WTC11 (cell line): ENCODE data around the gene FGFR3. TPM values are rescaled to one million over a fixed set of nuclear protein-coding genes. Genes with fewer than 3 reads are reported as not detected.

ENCODE experiments used
- ATAC-seq: fragments of 200-7000 bp; cut with Tn5 transposase; 2 replicates; pipeline ENCODE4 v1.10.0; 2021; ENCODE audit warnings: mild to moderate bottlenecking, moderate library complexity
- CTCF ChIA-PET: fragments of 300-600 bp; sonication (Branson Sonifier 250); formaldehyde crosslinking; loops from one replicate; lab custom pipeline; 2021; ENCODE audit warnings: antibody characterized with exemption; lab: Charles Lee
- POLR2A ChIA-PET: fragments of 350-600 bp; sonication (Branson Sonifier 250); formaldehyde crosslinking; loops from one replicate; lab custom pipeline; 2021; ENCODE audit warnings: antibody characterized with exemption; lab: Charles Lee
- DNase-seq: peaks from one replicate; pipeline ENCODE4 v3.0.0; 2021; ENCODE audit warnings: low spot score
- H3K27ac Mint-ChIP-seq: 2 replicates; pipeline ENCODE4 v1.8.0; 2021; ENCODE audit warnings: mixed read lengths
- H3K27me3 Mint-ChIP-seq: 2 replicates; pipeline ENCODE4 v1.8.0; 2021; ENCODE audit warnings: low read depth, mild to moderate bottlenecking, moderate library complexity, mixed read lengths
- H3K36me3 Mint-ChIP-seq: 2 replicates; pipeline ENCODE4 v1.8.0; 2021; ENCODE audit warnings: mixed read lengths
- H3K4me1 Mint-ChIP-seq: 2 replicates; pipeline ENCODE4 v1.8.0; 2022; ENCODE audit warnings: mixed read lengths
- H3K4me3 Mint-ChIP-seq: 2 replicates; pipeline ENCODE4 v1.8.0; 2021; ENCODE audit warnings: mild to moderate bottlenecking, moderate library complexity, mixed read lengths
- H3K9me3 Mint-ChIP-seq: 2 replicates; pipeline ENCODE4 v1.8.0; 2021; ENCODE audit warnings: mixed read lengths
- CBFB ChIP-seq: sonication (generic); formaldehyde crosslinking; IDR thresholded peaks from 2 replicates; pipeline ENCODE4 v1.8.1; 2022; ENCODE audit warnings: mild to moderate bottlenecking, low read depth, missing genetic modification reagents
- CREM ChIP-seq: sonication (generic); formaldehyde crosslinking; IDR thresholded peaks from 2 replicates; pipeline ENCODE4 v1.8.1; 2022; ENCODE audit warnings: mild to moderate bottlenecking, missing genetic modification reagents, moderate library complexity
- CTCF ChIP-seq: fragments of 200-600 bp; IDR thresholded peaks from 2 replicates; pipeline ENCODE4 v1.8.0; 2022; ENCODE audit warnings: antibody characterized with exemption
- FOXJ3 ChIP-seq: sonication (generic); formaldehyde crosslinking; IDR thresholded peaks from 2 replicates; pipeline ENCODE4 v1.9.0; 2021; ENCODE audit warnings: missing genetic modification reagents, mild to moderate bottlenecking, borderline replicate concordance
- FOXP4 ChIP-seq: sonication (generic); formaldehyde crosslinking; IDR thresholded peaks from 2 replicates; pipeline ENCODE4 v1.8.0; 2022; ENCODE audit warnings: mild to moderate bottlenecking, missing genetic modification reagents
- GABPB1 ChIP-seq: sonication (generic); formaldehyde crosslinking; IDR thresholded peaks from 2 replicates; pipeline ENCODE4 v1.8.1; 2023; ENCODE audit warnings: mild to moderate bottlenecking, missing genetic modification reagents
- HMGXB4 ChIP-seq: sonication (generic); formaldehyde crosslinking; IDR thresholded peaks from 2 replicates; pipeline ENCODE4 v1.8.1; 2023; ENCODE audit warnings: mild to moderate bottlenecking, moderate library complexity, missing genetic modification reagents
- OVOL2 ChIP-seq: fragments of 250-450 bp; sonication (Bioruptor Pico); IDR thresholded peaks from 2 replicates; pipeline ENCODE4 v1.9.0; 2021; ENCODE audit warnings: mild to moderate bottlenecking, borderline replicate concordance
- PREB ChIP-seq: sonication (generic); formaldehyde crosslinking; IDR thresholded peaks from 2 replicates; pipeline ENCODE4 v1.8.1; 2022; ENCODE audit warnings: mild to moderate bottlenecking, missing genetic modification reagents, moderate library complexity, borderline replicate concordance
- SMAD4 ChIP-seq: sonication (generic); formaldehyde crosslinking; IDR thresholded peaks from 2 replicates; pipeline ENCODE4 v1.8.0; 2022; ENCODE audit warnings: mild to moderate bottlenecking, missing genetic modification reagents
- ZBTB43 ChIP-seq: sonication (generic); formaldehyde crosslinking; IDR thresholded peaks from 2 replicates; pipeline ENCODE4 v1.8.1; 2023; ENCODE audit warnings: mild to moderate bottlenecking, missing genetic modification reagents
- ZNF121 ChIP-seq: sonication (generic); formaldehyde crosslinking; IDR thresholded peaks from 2 replicates; pipeline ENCODE4 v1.8.0; 2023; ENCODE audit warnings: missing genetic modification reagents
- ZNF219 ChIP-seq: sonication (generic); formaldehyde crosslinking; IDR thresholded peaks from 2 replicates; pipeline ENCODE4 v1.8.0; 2023; ENCODE audit warnings: missing genetic modification reagents, mild to moderate bottlenecking, borderline replicate concordance
- ZNF317 ChIP-seq: sonication (generic); formaldehyde crosslinking; IDR thresholded peaks from 2 replicates; pipeline ENCODE4 v1.8.1; 2023; ENCODE audit warnings: low read depth, mild to moderate bottlenecking, moderate library complexity, missing genetic modification reagents, borderline replicate concordance
- ZNF416 ChIP-seq: fragments of 250-450 bp; sonication (Bioruptor Pico); IDR thresholded peaks from 2 replicates; pipeline ENCODE4 v1.9.0; 2021; ENCODE audit warnings: mild to moderate bottlenecking, inconsistent platforms
- ZNF512 ChIP-seq: sonication (generic); formaldehyde crosslinking; IDR thresholded peaks from 2 replicates; pipeline ENCODE4 v1.8.1; 2022; ENCODE audit warnings: missing genetic modification reagents, borderline replicate concordance
- total RNA-seq: library from RNA; stranded (reverse); gene quantifications from 3 replicates; pipeline ENCODE4 v1.2.3, GENCODE V29; 2021

Gene FGFR3
- total RNA-seq, 1 experiment from 2014 or later, result 19.9 TPM

GRCh38 chr4:1779588-1780382 lies 13.3 kb upstream of the FGFR3 start (continued):
- TF ChIP-seq PREB (CRISPR knock-in tag), result no peak
- no peak for TF ChIP-seq CBFB
- no peak for TF ChIP-seq CREM (CRISPR knock-in tag)
- no peak for TF ChIP-seq FOXP4 (CRISPR knock-in tag)
- no peak for TF ChIP-seq SMAD4 (CRISPR knock-in tag)
- TF ChIP-seq ZBTB43, result no peak
- TF ChIP-seq ZNF317, result no peak

- Mint-ChIP-seq H3K9me3 (no peaks in the 10 kb centered on the region), H3K4me1 (peaks cover 15% of the 10 kb centered on the region; the same call in 1 of the 2 replicates), H3K27me3 (no peaks in the 10 kb centered on the region), H3K36me3 (no peaks in the 10 kb centered on the region), H3K27ac (peak overlapping the region; percentile 53; the same call in 1 of the 2 replicates), H3K4me3 (no peak overlapping the region)
- no peak for ATAC-seq
- no peak for DNase-seq
- no peak for TF ChIP-seq ZNF416 (CRISPR knock-in tag)
- TF ChIP-seq ZNF121, result 0 out of 2 replicates have a peak, but pooled peaks have one; percentile 56
- no peak for TF ChIP-seq GABPB1 (CRISPR knock-in tag)
- ChIA-PET POLR2A (no interaction called here), CTCF (interaction anchor here (1.4 to 6.1 kb wide), 4 partner anchors 12 to 32 kb away, joined by 6 to 88 read pairs (median 16); partner anchors contain the start of gene FGFR3)
These were observed 12.7 kb upstream of the FGFR3 start for GRCh38 chr4:1780435-1780834.

GRCh38 chr4:1783015-1783414 lies 10.1 kb upstream of the FGFR3 start:
- Mint-ChIP-seq H3K27me3 (no peaks in the 10 kb centered on the region), H3K4me3 (no peak overlapping the region), H3K36me3 (no peaks in the 10 kb centered on the region), H3K27ac (no peak overlapping the region), H3K4me1 (peaks cover 9% of the 10 kb centered on the region; the same call in 1 of the 2 replicates), H3K9me3 (no peaks in the 10 kb centered on the region)
- ChIA-PET CTCF (interaction anchor here (0.6 to 2.7 kb wide), 7 partner anchors 9 to 116 kb away, joined by 3 to 15 read pairs (median 7); no protein-coding TSS in a partner anchor), POLR2A (interaction anchor here (0.7 to 1.8 kb wide), 2 partner anchors 10 to 35 kb away, joined by 3 to 4 read pairs; partner anchors contain the start of gene FGFR3)
- DNase-seq, result no peak
- TF ChIP-seq ZNF219 (CRISPR knock-in tag) (no peak), CTCF (no peak), ZNF512 (no peak), HMGXB4 (CRISPR knock-in tag) (no peak), FOXJ3 (no peak), OVOL2 (no peak)
- ATAC-seq, result no peak
